DMS114 treated with DMSO at 0.1 percent for 48 hours (cell line): ENCODE measurements around the gene CREB3L4.
A peak's percentile ranks its signal among the peaks of the same experiment; 100 is the strongest.

Source experiments
- DNase-seq: peaks from one replicate; lab custom pipeline; 2025; ENCODE audit not compliant: unreplicated experiment; lab: John Stamatoyannopoulos, UW

CREB3L4 gene

GRCh38 chr1:153936011-153936802 lies 31.5 kb upstream of the CREB3L4 start:
- no peak for DNase-seq

- DNase-seq: no peak
Measured at GRCh38 chr1:153937331-153937730, 30.4 kb upstream of the CREB3L4 start.

GRCh38 chr1:153938996-153939395 lies 28.7 kb upstream of the CREB3L4 start:
- no peak for DNase-seq

- no peak for DNase-seq
Measured at GRCh38 chr1:153939476-153939875, 28.2 kb upstream of the CREB3L4 start.

- no peak for DNase-seq
Measured at GRCh38 chr1:153940756-153941155, 26.9 kb upstream of the CREB3L4 start.

- no peak for DNase-seq
Measured at GRCh38 chr1:153941826-153942725, 25.6 kb upstream of the CREB3L4 start.

GRCh38 chr1:153942766-153943549 lies 24.7 kb upstream of the CREB3L4 start:
- DNase-seq: no peak

GRCh38 chr1:153944005-153944826 lies 23.5 kb upstream of the CREB3L4 start:
- DNase-seq: no peak

GRCh38 chr1:153944827-153945117 lies 22.9 kb upstream of the CREB3L4 start:
- no peak for DNase-seq

GRCh38 chr1:153945131-153945794 lies 22.4 kb upstream of the CREB3L4 start:
- no peak for DNase-seq

GRCh38 chr1:153945795-153946621 lies 21.7 kb upstream of the CREB3L4 start:
- no peak for DNase-seq

- peak; percentile 81 for DNase-seq
Measured at GRCh38 chr1:153946622-153947241, 21.0 kb upstream of the CREB3L4 start, which contains the start of gene DENND4B. Gene DENND4B (minus strand): TSS chr1:153946718. CDS start chr1:153944374, 2,344 bp downstream.

- no peak for DNase-seq
Measured at GRCh38 chr1:153951183-153951582, 16.5 kb upstream of the CREB3L4 start.

- no peak for DNase-seq
Measured at GRCh38 chr1:153951801-153952200, 15.9 kb upstream of the CREB3L4 start.

GRCh38 chr1:153953859-153954365 lies 13.8 kb upstream of the CREB3L4 start:
- DNase-seq: no peak

GRCh38 chr1:153954826-153955225 lies 12.9 kb upstream of the CREB3L4 start:
- DNase-seq: no peak

GRCh38 chr1:153956997-153957715 lies 10.5 kb upstream of the CREB3L4 start:
- DNase-seq: no peak

GRCh38 chr1:153957744-153958110 lies 10.0 kb upstream of the CREB3L4 start:
- no peak for DNase-seq
